Measurements from ENCODE around the gene SH2B2. TPM values are rescaled to one million over a fixed set of nuclear protein-coding genes. Genes with fewer than 3 reads are reported as not detected.

The SH2B2 gene
- total RNA-seq, 1 donor from 2014 or later: 13.6 TPM

DNA sequence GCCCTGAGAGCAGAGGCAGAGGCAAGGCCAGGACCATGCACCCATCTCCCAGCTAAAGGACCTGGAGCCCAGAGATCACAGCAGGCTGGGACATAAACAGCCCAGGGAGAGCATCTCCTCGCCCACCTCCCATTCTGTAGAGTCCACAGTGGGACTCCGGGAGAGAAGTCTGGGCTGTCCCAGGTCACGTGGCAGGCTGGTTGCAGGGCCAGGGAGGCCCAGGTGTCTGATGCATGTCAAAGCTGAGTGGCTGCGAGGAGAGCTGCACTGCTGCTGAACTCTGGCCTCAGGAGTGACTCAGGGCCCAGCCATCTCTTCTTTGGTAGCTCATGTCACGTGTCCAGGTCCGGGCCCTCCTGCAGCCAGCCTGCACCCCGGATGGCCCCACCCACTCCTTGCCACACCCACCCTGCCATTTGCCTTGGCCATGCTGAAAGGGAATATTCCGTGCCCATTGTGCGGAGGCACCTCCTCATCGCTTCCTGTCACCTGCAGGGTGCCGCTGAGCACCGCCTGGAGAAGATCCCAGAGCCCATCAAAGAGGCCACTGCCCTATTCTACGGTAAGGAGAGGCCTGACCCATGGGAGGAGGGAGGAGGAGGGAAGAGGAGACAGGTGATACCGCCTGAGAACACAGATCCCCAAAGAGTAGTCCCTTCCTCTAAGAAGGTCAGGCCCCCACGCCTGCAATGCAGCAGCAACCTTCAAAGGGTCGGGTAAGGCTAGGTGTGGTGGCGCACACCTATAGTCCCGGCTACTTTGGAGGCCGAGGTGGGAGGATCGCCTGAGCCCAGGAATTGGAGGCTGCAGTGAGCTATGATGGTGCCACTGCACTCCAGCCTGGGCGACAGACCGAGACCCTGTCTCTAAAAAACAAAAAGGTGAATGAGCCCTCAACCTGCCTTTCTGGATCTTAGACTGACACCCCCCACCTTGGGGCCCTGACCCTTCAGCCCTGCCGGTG, 12.6 kb upstream of the SH2B2 start:
- TF ChIP-seq, protein P1, sequence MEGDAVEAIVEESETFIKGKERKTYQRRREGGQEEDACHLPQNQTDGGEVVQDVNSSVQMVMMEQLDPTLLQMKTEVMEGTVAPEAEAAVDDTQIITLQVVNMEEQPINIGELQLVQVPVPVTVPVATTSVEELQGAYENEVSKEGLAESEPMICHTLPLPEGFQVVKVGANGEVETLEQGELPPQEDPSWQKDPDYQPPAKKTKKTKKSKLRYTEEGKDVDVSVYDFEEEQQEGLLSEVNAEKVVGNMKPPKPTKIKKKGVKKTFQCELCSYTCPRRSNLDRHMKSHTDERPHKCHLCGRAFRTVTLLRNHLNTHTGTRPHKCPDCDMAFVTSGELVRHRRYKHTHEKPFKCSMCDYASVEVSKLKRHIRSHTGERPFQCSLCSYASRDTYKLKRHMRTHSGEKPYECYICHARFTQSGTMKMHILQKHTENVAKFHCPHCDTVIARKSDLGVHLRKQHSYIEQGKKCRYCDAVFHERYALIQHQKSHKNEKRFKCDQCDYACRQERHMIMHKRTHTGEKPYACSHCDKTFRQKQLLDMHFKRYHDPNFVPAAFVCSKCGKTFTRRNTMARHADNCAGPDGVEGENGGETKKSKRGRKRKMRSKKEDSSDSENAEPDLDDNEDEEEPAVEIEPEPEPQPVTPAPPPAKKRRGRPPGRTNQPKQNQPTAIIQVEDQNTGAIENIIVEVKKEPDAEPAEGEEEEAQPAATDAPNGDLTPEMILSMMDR (conservative IDR thresholded peaks at IDR 0.05; ENCODE audit: low read depth, low read length): no peak
- no peak for DNase-seq (ENCODE audit: low read depth)
- no peak overlapping the region for H3K4me3 ChIP-seq (ENCODE audit: low read depth, low read length)

DNA sequence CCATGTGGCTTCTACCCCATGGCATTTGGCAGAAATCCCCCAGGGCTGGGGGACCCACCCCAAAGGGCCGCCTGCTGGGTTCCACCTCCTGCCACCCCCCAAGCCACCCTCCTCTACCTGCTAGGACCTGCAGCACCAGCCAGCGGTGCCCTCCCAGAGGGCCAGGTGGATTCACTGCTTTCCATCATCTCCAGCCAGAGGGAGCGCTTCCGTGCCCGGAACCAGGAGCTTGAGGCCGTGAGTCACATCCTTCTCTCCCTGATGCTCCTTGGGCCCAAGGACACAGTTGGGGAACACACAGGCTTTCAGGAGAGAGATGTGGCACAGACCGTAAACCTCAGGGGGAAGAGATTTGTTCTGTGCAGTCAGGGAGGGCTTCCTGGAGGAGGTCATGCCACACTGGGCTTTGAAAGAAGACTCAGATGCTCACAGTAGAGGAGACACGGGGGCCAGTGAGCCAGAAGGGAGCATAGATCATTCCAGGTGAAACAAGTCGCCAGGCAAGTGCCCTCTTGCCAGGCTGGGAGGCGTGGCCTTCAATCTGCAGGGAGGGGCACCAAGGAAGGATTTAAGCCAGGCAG, 11.5 kb upstream of the SH2B2 start:
- DNase-seq (ENCODE audit: low read depth): no peak
- TF ChIP-seq, protein P1 (conservative IDR thresholded peaks at IDR 0.05; ENCODE audit: low read depth, low read length): no peak

DNA sequence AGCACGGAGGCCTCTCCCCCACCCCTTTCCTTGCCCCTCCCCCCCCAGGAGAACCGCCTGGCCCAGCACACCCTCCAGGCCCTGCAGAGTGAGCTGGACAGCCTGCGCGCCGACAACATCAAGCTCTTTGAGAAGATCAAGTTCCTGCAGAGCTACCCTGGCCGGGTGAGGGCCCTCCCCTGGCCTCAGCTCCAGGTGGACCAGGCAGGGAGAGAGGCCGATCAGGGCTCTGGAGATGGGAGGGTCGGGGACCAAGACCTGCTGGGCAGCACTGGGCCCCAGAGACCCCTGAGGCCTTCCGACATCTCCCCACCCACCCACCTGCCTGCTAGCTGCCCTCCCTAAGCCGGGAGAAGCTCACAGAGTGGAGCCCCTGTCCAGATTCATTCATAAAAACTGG, 8.8 kb upstream of the SH2B2 start:
- DNase-seq (ENCODE audit: low read depth): no peak
- TF ChIP-seq, protein P1 (conservative IDR thresholded peaks at IDR 0.05; ENCODE audit: low read depth, low read length): no peak
- no peak overlapping the region for H3K4me3 ChIP-seq (ENCODE audit: low read depth, low read length)

More for the DNA sequence above, 11.5 kb upstream of the SH2B2 start:
- H3K4me3 ChIP-seq (ENCODE audit: low read depth, low read length): no peak overlapping the region

DNA sequence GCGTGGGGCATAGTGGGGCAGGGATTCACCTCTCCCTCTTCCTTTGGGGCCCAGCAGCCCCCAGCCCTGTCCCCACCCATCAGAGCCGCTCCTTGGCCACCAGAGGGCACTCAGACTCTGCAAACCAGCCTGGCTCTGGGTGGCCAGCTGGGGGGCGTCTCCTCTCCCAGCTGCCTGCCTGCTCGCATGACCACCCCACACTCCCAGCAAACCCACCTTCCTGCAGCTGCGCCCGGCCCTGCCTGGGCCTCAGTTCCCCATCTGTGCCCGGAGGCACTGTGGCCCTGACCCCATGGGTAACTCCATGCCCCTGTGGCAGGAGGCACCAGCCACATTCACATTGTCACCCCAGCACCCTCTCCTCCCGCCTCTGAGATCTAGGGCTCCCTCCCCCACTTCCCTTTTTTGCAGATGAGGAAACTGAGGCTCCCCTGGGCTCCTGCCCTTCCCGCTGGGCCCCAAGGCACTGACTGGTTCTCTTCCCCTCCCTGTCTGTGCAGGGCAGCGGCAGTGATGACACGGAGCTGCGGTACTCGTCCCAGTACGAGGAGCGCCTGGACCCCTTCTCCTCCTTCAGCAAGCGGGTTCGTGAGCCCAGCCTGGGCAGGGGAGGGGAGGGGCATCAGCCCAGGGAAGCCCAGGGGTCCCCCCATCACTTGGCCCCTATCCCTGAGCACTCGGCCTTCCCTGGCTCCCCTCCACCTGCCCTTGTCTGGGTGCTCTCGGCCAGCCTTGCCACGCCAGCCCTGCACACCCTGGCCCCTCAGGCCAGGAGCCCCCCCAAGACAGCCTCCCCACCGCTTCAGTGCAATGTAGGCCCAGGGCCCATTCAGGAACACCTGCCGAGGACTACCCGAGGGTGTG, 6.9 kb upstream of the SH2B2 start:
- H3K4me3 ChIP-seq (ENCODE audit: low read depth, low read length): no peak overlapping the region
- no peak for DNase-seq (ENCODE audit: low read depth)
- TF ChIP-seq, protein P1 (conservative IDR thresholded peaks at IDR 0.05; ENCODE audit: low read depth, low read length): peak; percentile 89

DNA sequence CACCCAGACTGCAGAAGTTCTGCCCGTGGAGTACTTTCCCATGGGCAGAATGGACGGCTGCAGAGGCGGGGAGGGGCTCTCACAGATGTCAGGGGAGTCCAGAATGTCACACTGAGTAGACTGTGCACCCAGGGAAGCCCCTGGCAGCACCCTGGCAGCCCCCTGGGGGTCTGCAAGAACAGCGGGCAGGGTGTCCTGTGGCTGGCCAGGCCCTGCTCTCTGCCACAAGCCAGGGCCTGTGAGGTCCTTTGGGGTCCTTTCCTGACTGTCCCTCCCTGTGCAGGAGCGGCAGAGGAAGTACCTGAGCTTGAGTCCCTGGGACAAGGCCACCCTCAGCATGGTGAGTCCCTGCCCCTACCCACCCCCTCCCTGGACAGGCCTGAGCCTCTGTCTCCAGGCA, 6.1 kb upstream of the SH2B2 start:
- no peak for DNase-seq (ENCODE audit: low read depth)
- TF ChIP-seq, protein P1 (conservative IDR thresholded peaks at IDR 0.05; ENCODE audit: low read depth, low read length): no peak
- H3K4me3 ChIP-seq (ENCODE audit: low read depth, low read length): no peak overlapping the region

DNA sequence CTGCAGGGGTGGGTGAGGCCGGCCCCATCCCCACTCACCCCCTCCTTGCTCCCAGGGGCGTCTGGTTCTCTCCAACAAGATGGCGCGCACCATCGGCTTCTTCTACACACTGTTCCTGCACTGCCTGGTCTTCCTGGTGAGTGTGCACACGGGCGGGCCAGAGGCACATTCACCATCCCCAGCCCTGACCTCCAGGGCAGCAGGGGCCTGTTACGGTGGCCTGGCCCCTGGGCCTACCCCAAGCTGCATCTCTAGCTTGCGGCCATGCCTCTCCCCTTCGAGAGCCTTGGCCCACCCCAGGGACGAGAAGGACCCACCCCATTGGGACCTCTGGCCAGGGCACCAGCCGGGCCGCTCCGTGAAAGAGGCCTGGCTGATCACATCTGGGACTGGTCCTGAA, 4.9 kb upstream of the SH2B2 start:
- TF ChIP-seq, protein P1 (conservative IDR thresholded peaks at IDR 0.05; ENCODE audit: low read depth, low read length): no peak
- no peak for DNase-seq (ENCODE audit: low read depth)
- H3K4me3 ChIP-seq (ENCODE audit: low read depth, low read length): no peak overlapping the region

Data from epithelial cell of proximal tubule (primary cell).